GM19238 (cell line): ENCODE results near the gene CIBAR2.
"Not testable (repeated sequence)": the region's sequence is repeated elsewhere in the genome, so short reads cannot be mapped to it uniquely, and the experiment has no call there.

Experiments used
- DNase-seq: peaks from one replicate; pipeline ENCODE4 v3.0.0; 2011; ENCODE audit warnings: low spot score; ENCODE audit not compliant: insufficient read length

Gene CIBAR2

DNA sequence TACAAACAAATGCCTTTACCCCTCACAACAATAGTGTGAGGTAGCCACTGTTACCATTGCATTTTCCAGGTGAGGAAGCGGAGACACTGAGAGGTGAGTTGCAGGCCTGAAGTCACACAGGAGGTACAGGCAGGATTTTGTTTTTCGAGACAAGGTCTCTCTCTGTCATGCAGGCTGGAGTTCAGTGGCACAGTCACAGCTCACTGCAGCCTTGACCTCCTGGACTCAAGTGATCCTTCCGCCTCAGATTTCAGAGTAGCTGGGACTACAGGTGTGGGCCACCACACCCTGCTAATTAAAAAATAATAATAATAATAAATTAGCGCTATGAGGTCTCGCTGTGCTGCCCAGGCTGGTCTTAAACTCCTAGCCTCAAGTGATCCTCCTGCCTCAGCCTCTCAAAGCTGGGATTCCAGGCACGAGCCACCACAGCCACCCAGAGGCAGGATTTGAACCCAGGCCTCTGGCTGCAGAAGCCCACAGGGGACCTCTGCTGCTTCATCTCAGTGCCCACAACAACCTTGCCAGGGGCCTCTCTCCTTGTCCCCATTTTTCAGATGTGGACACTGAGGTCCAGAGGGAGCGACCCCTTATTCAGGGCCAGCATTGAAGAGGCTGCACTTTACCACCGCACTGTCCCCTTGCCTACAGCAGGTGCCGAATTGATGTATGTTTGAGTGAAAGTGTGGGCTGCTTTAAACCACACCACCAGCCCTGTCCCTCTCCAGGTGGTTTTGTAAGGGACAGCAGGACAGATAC, 16.0 kb upstream of the CIBAR2 start:
- DNase-seq, result no peak

DNA sequence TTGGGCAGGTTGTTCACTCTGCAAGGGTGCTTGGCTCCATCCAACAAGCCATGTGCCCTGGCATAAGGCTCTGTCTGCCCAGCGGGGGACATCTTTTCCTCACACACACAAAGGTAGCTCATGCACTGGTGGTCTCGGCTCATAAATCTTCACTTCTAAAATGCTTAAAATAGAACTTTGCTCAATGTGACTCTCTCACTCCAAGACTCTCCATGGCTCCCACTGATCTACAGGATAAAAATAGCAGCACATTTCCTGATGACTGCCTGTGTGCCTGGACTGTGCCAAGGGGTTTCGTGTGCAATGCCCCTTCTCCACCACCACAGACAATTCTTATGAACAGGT, 15.1 kb upstream of the CIBAR2 start:
- no peak for DNase-seq

DNA sequence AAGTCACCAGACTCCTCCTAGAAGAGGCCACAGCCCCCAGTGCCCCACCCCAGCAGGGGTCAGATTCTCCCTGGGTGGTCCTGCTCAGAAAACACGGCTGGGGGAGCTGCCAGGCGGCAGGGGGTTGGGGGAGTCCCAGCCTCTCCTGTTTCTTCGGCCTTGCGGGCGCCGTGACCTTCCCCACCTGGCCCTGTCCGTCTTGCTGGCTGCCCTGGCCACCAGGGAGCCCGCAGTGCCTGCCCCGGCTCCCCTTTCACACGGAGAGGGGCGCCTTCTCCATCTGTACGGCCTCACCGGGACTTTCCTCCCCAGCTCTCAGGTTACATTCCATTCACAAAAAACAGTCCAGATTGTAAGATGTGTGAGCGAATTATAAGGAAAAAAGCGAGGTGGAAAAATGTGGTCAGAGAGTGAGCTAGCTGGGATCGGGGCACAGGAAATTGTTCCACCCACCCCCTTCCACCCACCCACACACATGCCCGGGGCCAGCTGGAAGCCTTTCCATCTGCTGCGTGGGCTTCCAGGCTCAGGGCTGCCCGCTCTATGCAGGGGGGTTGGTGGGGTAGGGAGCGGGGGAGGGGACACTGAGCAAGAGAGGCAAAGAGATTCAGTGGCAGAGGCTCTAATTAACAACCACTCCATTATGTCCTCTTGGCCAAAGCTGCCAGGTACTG, 14.6 kb upstream of the CIBAR2 start:
- DNase-seq, result no peak

DNA sequence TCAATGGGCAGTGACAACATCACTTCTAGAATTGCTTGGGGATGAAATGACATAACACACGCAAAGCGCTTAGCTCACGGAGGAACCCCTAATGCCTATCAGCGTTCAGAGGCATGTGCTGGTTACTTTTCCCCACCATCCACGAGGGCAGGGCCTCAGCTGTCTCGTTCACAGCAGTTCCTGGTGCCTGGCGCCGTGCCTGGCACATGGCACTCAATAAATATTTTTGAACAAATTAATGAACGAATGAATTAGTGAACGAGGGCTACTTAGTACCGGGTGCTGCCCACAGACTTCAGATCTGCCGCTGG, 14.1 kb upstream of the CIBAR2 start:
- DNase-seq, result no peak

DNA sequence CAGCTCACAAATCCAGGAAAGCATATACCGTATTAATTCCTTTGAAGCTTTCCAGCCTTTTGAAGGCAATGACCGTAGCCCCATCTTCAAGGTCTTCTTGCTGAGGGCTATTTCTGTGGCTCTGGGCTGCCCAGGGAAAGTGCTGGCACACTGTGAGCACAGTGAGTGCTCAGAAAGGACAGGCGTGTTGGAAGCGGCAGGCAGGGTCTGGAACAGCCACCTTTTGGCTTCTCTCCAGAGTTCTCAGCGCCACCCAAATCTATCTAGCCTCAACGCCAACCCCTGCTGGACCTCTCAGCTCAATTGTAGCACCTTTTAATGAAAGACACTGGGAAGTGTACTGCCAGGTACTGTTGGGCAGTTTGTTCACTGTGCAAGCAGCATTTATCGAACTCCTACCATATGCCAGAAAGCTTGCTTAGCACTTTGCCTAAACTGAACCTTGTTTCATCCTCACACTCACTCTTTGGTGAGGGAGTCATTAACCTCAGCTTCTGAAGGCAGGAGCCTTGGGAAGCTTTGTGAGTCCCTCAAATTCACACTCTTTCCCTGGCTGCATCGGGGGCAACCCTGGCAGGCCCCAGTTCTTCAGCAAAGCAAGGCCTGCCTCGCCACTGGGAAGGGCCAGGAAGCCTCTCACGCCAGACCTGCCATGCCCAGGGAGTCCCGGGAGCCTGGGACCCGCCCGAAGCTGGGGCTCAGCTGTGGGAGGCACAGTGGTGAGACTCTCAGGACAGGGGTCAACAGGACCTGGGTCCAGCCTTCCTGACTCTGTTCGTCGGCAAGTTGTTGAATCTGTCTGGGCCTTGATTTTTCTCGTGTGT, 13.5 kb upstream of the CIBAR2 start:
- DNase-seq, result no peak

DNA sequence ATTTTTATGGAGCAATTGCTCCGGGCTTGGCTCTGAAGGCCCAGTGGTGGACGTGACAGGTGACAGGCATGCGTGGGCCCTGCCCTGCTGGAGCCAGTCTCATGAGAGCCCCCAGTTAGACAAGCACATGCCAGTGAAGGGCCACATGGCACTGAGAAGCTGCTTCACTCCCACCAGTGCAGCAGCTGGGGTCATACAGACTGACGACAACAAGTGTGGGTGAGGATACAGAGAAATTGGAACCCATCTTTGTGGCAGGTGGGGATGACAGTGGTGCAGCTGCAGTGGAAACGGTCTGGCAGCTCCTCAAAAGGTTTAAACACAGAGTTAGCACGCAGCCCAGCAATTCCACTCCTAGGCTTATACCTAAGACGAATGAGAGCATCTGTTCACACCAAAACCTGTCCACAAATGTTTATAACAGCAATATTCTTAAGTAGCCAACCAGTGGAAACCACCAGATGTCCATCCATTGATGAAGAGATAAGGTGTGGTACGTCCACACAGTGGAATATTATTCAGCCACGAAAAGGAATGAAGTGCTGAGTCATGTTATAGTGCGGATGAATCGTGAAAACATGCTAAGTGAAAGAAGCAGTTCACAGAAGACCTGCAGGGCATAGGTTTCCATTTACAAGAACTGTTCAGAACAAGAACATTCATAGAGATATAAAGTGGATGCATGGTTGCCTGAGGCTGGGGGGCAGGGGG, 12.5 kb upstream of the CIBAR2 start:
- no peak for DNase-seq

DNA sequence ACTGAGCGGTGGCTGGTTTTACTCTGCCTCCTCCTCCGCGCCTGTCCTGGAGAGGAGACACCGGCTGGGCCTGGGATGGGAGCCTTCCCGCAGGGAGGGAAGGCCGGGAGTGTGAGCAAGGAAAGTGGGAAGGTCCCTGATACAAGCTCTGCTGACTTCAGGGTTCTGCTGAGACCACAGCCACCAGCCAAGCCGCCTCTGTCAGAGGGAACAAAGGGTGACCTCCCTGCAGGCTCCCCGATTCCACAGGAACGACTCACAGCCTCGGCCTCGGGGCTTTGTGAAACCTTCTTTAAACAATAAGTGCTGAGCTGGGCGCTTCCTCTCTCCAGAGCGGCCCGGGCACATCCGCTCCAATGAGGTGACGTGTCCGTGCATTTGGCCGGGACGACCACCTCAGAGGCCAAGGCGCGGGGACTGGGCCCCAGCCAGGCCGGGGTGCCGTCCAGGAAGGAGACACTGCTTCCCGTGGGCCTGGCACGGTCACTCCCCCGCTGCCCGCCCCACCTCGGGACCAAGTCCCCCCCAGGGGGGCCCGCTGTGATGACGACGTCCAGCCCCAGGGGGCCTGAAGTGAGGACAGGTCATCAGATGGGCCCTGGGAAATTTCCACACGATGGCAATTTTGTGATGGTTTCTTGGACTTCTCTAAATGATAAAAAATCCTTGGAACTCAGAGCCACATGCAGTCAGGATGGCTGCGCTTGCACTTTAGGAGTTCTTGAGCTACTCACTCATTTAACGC, 11.8 kb upstream of the CIBAR2 start:
- DNase-seq, result no peak

DNA sequence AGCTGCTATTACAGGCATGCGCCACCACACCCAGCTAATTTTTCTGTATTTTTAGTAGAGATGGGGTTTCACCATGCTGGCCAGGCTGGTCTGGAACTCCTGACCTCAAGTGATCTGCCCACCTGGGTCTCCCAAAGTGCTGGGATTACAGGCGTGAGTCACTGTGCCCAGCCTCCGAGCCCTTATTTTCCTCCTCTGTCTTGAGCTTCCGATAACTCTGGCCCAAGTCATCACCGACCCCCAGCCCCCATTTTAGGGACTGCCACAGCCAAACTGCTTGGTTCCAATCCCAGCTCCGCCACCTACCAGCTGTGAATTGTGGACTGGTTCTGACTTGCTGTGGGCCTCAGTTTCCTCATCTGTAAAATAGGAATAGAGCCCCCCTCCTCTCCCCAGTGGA, 11.2 kb upstream of the CIBAR2 start:
- DNase-seq, result not testable (repeated sequence)

DNA sequence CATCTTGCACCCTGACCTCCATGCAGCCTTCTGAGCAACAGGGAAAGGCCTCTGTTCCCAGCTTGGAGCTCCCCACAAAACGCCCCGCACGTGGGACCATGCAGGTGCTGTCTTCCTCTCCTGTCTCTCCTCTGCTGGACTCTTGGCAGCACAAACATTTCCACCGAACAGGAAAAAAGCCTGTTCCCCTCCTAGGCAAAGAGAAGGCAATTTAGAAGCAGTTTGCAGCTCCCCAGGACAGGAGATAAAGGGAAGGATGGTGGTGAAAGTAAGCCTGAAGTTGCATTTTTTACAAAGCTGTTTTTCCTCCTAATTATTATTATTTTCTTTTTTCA, 7.7 kb upstream of the CIBAR2 start:
- DNase-seq, result no peak

DNA sequence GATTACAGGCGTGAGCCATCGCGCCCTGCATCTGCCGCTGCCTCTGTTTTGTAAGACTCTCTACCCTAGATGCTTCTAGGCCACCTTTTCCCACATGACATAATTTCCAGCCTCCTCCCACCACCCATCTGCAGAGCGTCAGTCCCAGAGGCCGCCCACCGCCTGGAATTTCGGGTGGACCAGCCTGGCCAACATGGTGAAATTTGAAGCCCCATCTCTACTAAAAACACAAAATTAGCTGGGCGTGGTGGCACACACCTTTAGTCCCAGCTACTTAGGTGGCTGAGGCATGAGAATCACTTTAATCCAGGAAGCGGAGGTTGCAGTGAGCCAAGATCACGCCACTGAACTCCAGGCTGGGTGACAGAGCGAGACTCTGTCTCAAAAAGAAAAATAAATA, 5.1 kb upstream of the CIBAR2 start:
- no peak for DNase-seq

DNA sequence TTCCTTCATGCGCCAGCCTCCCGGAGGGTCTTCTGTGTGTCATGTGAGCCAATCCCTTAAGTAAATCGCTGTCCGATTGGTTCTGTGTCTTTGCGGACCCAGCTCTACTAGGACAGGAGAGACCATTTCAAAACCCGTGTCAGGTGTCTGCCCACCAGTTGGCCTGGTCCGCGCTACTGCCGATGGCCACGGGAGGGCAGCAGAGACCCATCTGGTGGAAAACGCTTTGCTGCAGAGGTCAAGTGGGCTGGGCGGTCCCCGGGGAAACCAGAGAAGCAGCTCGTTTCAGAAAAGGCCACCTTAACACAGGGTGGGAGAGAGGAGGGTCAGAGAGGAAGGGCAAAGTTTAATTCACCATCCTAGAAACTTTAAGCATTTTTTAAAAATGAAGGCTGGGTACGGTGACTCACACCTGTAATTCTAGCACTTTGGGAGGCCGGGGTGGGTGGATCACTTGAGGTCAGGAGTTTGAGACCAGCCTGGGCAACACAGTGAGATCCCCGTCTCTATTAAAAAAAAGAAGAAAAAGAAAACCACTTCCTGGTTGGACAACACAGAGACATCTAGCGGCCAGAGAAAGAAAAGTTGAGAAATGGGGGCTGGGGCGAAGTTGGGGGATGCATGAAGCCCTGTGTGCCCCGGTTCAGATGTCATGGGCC, 2.8 kb upstream of the CIBAR2 start:
- DNase-seq, result peak; percentile 93

DNA sequence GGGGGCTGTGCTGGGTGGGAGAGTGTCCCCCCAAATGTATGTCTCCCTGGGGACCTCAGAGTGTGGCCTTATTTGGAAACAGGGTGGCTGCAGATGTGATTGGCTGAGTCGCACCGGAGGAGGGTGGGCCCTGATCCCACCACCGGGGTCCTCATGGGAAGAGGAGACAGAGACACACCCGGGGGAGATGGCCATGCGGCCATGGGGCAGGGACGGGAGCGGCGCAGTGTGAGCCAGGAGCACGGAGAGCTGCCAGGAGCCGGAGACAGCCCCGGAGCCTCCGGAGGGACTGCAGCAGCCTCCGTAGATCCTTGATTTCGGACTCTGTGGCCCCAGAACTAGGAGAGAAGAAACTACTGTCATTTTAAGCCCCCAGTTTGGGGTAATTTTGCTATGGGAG, 1.6 kb upstream of the CIBAR2 start:
- no peak for DNase-seq

DNA sequence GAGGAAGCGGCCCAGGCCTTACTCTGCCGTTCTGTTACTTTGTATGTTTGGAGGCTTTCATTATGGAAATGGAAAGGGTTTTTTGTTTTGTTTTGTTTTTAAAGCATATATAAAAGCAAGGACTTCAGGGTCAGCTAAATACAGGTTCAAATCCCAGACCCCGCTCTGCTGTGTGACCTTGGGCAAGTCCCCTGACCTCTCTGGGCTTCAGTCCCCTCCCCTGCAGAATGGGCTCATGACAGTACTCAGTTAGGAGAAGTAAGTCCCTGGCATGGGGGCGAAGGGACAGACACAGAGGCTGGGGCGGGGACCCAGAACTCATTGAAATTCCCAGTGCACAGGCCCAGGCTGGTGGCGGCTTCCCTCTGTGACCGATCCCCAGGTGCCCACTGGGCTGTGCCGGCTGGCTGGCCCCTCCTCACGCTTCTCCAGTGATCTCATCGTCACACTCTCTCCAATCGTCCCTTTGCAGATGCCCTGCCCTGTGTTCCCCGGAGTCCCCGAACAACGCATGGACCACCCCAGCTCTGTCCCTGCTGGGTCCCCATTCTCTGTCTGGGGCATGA, 979 bp upstream of the CIBAR2 start:
- no peak for DNase-seq

DNA sequence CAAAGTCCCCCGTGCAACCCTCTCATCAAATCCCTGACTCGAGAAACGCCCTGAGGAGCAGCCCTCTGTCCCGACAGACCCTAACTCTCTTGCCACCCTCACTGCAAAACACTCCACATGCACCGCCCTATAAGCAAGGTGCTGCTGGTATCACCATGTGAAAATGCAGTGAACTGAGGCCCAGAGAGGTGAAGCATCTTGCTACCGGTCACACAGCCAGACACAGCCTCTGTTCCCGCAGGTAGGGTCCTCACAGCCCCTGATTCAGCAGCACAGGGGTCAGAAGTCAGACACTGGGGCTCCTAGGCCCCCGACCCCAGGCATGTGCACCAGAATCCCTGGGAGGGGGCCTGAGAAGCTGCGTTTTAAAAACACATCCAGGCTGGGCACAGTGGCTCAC, 1.1 kb downstream of the CIBAR2 start:
- DNase-seq, result no peak

DNA sequence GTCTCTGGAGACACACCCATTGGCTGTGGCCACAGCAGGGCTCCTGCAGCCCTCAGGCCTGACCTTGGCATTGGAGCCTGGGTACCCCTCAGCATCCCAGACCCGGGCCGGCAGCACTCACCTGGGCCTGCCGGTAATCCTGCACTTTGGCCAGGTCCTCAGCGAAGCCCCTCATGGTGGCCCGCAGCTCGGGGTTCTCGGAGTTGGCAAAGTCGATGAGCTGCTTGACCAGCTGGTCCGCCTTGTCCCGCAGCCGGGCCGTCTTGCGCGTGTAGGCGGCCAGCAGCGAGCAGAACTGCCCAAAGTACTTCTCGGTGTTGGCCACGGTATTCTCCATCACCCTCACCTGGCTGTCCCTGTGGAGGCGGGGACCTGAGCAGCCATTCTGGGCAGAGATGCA, 2.2 kb downstream of the CIBAR2 start:
- DNase-seq, result no peak

DNA sequence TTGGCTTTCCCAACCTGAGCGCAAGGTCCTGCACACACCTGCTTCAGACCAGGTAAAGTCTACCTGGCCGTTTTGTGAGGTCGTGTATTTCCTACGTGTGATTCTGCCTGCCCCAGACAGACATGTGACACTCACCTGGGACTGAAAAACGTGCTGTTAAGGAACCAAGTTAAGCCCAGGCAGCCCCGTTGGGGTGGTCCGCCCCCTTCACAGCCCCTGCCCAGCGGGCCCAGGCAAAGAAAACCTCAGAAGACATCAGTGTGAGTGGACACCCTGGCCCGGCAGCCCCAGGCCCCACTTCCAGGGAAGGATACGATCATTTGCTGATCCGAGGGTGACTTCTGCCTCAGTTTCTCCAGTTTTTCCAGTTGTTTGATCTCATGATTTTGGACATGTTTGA, 4.7 kb downstream of the CIBAR2 start:
- no peak for DNase-seq

DNA sequence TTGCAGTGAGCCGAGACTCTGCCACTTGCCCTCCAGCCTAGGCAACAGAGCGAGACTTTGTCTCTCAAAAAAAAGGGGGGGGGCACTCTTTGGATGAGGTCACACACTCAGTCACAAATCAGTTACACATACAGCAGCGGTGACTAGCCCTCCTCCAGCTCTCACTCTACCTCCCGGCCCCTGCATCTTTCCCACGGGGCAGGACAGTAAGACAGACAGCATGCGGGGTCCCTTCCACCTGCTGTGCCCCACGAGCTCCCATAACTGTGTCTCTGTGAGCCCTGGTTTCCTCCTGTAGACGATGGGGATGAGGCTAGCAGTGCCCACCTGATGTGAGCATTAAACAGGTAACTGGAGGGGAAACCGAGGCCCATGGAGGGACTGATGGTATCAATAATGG, 5.2 kb downstream of the CIBAR2 start:
- DNase-seq, result no peak

DNA sequence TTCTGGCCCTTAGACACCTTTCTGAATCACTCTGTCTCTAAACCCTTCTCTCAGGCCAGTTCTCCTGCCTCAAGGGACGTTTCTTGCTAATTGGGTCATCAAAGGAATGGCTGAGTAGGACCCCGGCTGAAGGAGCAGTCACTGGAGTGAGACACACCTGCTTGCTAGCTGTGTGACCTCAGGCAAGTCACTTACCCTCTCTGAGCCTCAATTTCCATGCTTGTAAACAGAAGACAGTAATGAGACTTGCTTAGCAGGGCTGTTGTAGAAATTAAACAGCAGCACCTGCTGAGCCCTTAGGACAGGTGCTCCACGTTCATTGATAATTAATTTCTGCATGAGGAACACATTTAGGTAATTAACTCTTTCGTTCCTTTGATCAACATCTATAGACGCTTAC, 6.8 kb downstream of the CIBAR2 start:
- no peak for DNase-seq

DNA sequence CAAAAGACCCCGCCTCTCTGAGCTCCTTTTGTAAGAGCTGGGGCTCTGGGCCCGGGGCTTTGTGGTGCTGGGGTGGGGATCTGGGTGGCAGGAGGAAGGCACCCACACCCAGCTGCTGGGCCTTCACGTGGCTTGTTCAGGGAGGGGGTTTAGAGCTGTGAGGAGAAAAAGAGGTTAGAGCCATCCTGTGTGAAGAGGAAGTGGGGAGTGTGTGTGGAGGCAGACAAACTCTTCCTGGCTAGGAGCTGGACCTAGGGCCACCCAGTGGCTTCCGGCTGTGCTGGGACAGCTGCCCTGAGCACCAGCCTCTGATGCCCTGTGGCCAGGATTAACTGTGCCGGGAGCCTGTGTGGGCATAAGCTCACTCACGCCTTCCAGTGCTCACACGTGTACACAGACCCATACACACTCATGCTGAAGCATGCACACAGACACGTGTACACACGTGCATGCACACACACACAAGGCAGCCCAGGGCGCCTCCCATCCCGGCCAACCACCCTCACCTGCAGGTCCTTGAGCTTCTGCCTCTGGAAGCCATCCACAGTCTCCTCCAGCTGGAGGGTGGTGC, 7.4 kb downstream of the CIBAR2 start:
- peak; percentile 49 for DNase-seq

DNA sequence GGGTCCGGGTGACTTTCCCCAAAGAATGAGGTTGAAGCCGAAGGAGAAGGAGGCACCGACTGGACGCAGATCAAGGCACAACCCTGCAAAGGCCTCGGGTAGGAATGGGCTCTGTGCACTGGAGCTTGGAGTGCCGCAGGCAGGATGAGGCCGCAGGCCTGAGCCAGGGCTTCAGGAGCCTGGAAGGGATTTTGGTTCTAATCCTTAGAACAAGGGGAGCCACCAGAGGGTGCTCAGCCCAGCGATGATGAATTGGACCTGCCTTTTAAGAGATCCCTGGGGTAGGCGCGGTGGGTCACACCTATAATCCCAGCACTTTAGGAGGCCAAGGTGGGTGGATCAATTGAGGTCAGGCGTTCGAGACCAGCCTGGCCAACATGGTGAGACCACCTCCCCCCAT, 8.1 kb downstream of the CIBAR2 start:
- no peak for DNase-seq
